Mesothelial cell of epicardium (in vitro differentiated cells): Measurements from ENCODE around the gene MRNIP. TPM values are rescaled to one million over a fixed set of nuclear protein-coding genes. Genes with fewer than 3 reads are reported as not detected.

Source experiments
- DNase-seq, 2 experiments: peaks; one replicate each; pipeline ENCODE4 v3.0.0; 2021; ENCODE audit warnings: low spot score in 2 of 2; ENCODE audit not compliant: unreplicated experiment in 2 of 2
- H3K27ac Mint-ChIP-seq: 2 replicates; pipeline ENCODE4 v1.8.0; 2021; ENCODE audit warnings: mixed read lengths
- H3K27me3 Mint-ChIP-seq: 2 replicates; pipeline ENCODE4 v1.8.0; 2021; ENCODE audit warnings: low read depth, mixed read lengths
- H3K36me3 Mint-ChIP-seq: 2 replicates; pipeline ENCODE4 v1.8.0; 2021; ENCODE audit warnings: mixed read lengths
- H3K4me1 Mint-ChIP-seq: 2 replicates; pipeline ENCODE4 v1.8.0; 2021; ENCODE audit warnings: mixed read lengths
- H3K4me3 Mint-ChIP-seq: 2 replicates; pipeline ENCODE4 v1.8.0; 2021; ENCODE audit warnings: mild to moderate bottlenecking, moderate library complexity, mixed read lengths
- H3K9me3 Mint-ChIP-seq: 2 replicates; pipeline ENCODE4 v1.8.0; 2021; ENCODE audit warnings: mixed read lengths
- CTCF ChIP-seq: fragments of 200-600 bp; sonication (generic); IDR thresholded peaks from one replicate; pipeline ENCODE4 v1.5.0; 2021; ENCODE audit warnings: antibody characterized with exemption; ENCODE audit not compliant: unreplicated experiment
- total RNA-seq: library from RNA; stranded (reverse); gene quantifications from 3 replicates; pipeline ENCODE4 v1.2.1, GENCODE V29; 2021

MRNIP gene
- total RNA-seq, 1 donor from 2014 or later, result 47.0 TPM

- Mint-ChIP-seq H3K4me3 (no peak overlapping the region), H3K27me3 (no peaks in the 10 kb centered on the region), H3K4me1 (peaks cover 29% of the 10 kb centered on the region), H3K9me3 (no peaks in the 10 kb centered on the region), H3K36me3 (peaks cover 10% of the 10 kb centered on the region), H3K27ac (no peak overlapping the region)
- DNase-seq, result no peak
- TF ChIP-seq CTCF, result no peak
Observed at GRCh38 chr5:179802207-179802883, 56.3 kb downstream of the MRNIP start.

- Mint-ChIP-seq H3K4me3 (no peak overlapping the region), H3K9me3 (no peaks in the 10 kb centered on the region), H3K27me3 (no peaks in the 10 kb centered on the region), H3K4me1 (peaks cover 29% of the 10 kb centered on the region), H3K27ac (no peak overlapping the region), H3K36me3 (peaks cover 14% of the 10 kb centered on the region)
- DNase-seq, result peak in 1 of 2 experiments; percentile 66
- no peak for TF ChIP-seq CTCF
Observed at GRCh38 chr5:179801304-179802206, 57.1 kb downstream of the MRNIP start.

GRCh38 chr5:179800696-179801201 lies 57.9 kb downstream of the MRNIP start:
- Mint-ChIP-seq H3K27me3 (no peaks in the 10 kb centered on the region), H3K4me1 (peaks cover 29% of the 10 kb centered on the region), H3K36me3 (peaks cover 14% of the 10 kb centered on the region), H3K4me3 (no peak overlapping the region), H3K27ac (no peak overlapping the region), H3K9me3 (no peaks in the 10 kb centered on the region)
- DNase-seq, result no peak
- no peak for TF ChIP-seq CTCF

- peaks cover 25% of the 10 kb centered on the region for H3K4me1 Mint-ChIP-seq
- DNase-seq, result no peak
- no peak overlapping the region for H3K27ac Mint-ChIP-seq
- peaks cover 14% of the 10 kb centered on the region for H3K36me3 Mint-ChIP-seq
- H3K4me3 Mint-ChIP-seq, result no peak overlapping the region
- no peaks in the 10 kb centered on the region for H3K27me3 Mint-ChIP-seq
- TF ChIP-seq CTCF, result no peak
- H3K9me3 Mint-ChIP-seq, result no peaks in the 10 kb centered on the region
Observed at GRCh38 chr5:179800071-179800695, 58.4 kb downstream of the MRNIP start.

GRCh38 chr5:179799644-179799973 lies 59.0 kb downstream of the MRNIP start:
- no peak overlapping the region for H3K4me3 Mint-ChIP-seq
- H3K27ac Mint-ChIP-seq, result no peak overlapping the region
- peaks cover 14% of the 10 kb centered on the region for H3K36me3 Mint-ChIP-seq
- H3K9me3 Mint-ChIP-seq, result no peaks in the 10 kb centered on the region
- no peaks in the 10 kb centered on the region for H3K27me3 Mint-ChIP-seq
- TF ChIP-seq CTCF, result no peak
- no peak for DNase-seq
- peaks cover 20% of the 10 kb centered on the region for H3K4me1 Mint-ChIP-seq
